Measurements from ENCODE around the gene IFT88.

Gene IFT88

DNA sequence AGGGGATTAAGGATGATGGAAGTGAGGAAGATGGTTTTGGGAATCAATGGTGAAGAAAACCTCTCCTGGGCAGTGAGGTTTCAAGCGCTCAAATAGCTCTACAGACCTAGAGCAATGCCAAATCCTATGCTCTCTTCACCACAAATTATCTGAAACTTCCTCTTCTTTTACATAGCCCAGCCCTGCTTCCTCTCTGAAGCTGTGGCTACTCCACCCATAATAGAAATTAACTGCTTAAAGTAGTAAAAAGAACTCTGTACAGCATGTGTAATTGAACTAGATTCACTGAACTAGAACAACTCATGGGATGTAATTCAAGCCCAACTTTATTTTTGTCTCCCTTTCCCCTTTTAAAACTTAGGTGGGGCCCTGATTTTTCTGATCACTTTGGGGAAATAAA is 20.4 kb upstream of the IFT88 start:
- H3K4me3 ChIP-seq (replicated peaks; ENCODE audit: low read depth, low read length) = no peak overlapping the region
- TF ChIP-seq CTCF (IDR thresholded peaks at IDR 0.05; ENCODE audit: low read length, missing control alignments) = no peak
- no peak for DNase-seq (ENCODE audit: low read depth)

GRCh38 chr13:20547479-20547908 is 19.5 kb upstream of the IFT88 start:
- H3K4me3 ChIP-seq (replicated peaks; ENCODE audit: low read depth, low read length) = no peak overlapping the region
- DNase-seq (ENCODE audit: low read depth) = no peak

GRCh38 chr13:20550799-20551198 is 16.2 kb upstream of the IFT88 start:
- no peak for DNase-seq (ENCODE audit: low read depth)
- no peak for TF ChIP-seq CTCF (IDR thresholded peaks at IDR 0.05; ENCODE audit: low read length, missing control alignments)
- H3K4me3 ChIP-seq (replicated peaks; ENCODE audit: low read depth, low read length) = no peak overlapping the region

More at GRCh38 chr13:20547479-20547908, 19.5 kb upstream of the IFT88 start:
- no peak for TF ChIP-seq CTCF (IDR thresholded peaks at IDR 0.05; ENCODE audit: low read length, missing control alignments)

GRCh38 chr13:20553311-20553710 is 13.6 kb upstream of the IFT88 start:
- TF ChIP-seq CTCF (IDR thresholded peaks at IDR 0.05; ENCODE audit: low read length, missing control alignments) = no peak
- no peak for DNase-seq (ENCODE audit: low read depth)
- no peak overlapping the region for H3K4me3 ChIP-seq (replicated peaks; ENCODE audit: low read depth, low read length)

GRCh38 chr13:20558982-20559381 is 8.0 kb upstream of the IFT88 start:
- DNase-seq (ENCODE audit: low read depth) = no peak
- no peak overlapping the region for H3K4me3 ChIP-seq (replicated peaks; ENCODE audit: low read depth, low read length)
- TF ChIP-seq CTCF (IDR thresholded peaks at IDR 0.05; ENCODE audit: low read length, missing control alignments) = no peak

DNA sequence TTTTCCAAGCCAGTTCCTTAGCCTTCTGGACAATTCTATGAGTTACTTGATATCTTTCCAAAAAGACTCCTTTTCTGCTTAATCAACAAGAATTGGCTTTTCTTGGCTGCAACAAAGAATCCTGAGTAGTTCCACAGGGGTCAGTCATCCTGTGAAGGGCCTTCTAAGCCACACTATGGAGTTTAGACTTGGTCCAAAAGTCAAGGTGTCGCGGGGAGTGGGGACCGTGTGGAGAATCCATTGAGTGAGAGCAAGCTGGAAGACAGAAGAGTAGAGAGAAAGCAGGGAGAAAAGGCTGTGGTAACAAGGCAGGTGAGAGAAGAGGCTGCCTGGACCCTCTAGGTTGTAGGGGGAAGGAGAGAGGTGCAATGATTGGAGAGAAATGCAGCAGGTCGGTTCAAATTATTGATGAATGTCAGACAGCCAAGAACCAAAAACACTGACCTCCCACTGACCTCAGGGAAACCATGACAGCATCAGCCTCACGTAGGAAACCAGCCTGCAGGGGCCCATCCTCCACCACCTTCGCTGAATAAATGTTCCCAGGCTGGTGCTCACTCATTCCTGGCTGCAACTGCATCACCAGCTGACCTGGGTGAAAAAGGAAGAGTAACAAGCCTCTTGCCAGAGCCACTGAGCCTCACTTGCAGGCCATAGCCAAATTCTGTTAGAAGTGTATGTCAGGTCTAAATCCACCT is 7.1 kb upstream of the IFT88 start:
- DNase-seq (ENCODE audit: low read depth) = no peak
- TF ChIP-seq CTCF (IDR thresholded peaks at IDR 0.05; ENCODE audit: low read length, missing control alignments) = no peak
- H3K4me3 ChIP-seq (replicated peaks; ENCODE audit: low read depth, low read length) = no peak overlapping the region

GRCh38 chr13:20561741-20562140 is 5.2 kb upstream of the IFT88 start:
- no peak overlapping the region for H3K4me3 ChIP-seq (replicated peaks; ENCODE audit: low read depth, low read length)
- no peak for TF ChIP-seq CTCF (IDR thresholded peaks at IDR 0.05; ENCODE audit: low read length, missing control alignments)
- no peak for DNase-seq (ENCODE audit: low read depth)
